ENCODE measurements around the gene MRPL10.

The MRPL10 gene

DNA sequence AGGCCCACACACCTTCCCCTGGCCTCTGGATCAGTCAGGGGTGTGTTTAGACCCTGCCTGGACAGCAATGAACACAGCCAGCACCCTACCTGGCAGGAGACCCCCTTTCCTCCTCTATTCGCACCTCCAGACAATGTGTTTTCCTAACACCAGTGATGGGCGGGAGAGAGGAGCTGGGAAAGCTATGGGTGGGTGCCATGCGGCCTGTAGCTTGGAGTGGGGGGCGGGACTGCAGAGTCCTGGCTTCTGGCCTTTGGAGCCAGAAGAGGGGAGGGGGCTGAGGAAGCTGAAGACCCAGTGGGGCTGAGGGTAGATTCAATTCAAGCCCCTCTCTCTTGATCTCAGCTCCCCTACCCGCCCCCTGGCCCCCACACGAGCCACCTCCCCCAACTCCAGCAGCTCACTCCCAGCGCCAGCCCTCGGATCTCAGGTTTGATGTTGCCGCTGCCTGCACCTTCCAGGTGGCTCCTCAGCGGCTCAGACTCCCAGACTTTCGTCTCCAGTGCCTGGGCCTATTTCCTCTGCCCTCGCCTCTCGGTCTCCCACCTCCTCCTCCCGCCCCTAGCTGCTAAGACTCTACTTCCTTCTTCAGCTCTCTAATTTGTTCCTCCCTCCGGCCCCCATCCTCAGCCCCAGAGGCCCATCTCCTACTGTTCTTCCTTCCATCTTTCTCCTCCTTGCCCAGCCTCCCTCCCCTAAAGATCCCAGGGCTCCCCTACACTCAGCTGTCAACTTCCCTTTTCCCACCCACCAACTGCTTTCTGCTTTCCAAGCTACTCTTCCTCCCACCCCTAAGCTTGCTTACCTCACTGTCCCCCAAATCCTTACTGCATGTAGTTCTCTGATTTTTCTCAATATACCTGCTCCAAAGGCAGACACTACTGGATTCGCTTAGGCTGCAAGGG, 26.5 kb upstream of the MRPL10 start:
- DNase-seq = no peak

DNA sequence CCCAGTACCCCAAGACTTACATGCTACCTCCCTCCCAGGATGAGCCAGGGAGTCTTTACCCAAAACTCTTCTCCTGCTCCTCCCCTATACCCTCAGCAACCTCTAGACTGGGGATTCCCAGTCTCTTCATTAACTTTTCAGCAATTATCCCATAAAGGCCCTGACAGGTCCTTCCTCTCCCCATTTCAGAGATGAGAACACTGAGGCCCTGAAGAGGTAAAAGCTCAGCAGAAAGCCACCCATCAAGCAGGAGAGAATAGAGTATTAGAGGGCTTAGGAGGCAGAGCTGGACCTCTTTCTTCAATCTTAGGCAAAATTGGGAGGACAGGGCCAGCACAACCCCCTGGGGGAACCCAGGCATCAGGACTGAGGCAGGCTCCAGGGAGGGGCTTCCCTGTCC, 25.5 kb upstream of the MRPL10 start:
- no peak for DNase-seq

DNA sequence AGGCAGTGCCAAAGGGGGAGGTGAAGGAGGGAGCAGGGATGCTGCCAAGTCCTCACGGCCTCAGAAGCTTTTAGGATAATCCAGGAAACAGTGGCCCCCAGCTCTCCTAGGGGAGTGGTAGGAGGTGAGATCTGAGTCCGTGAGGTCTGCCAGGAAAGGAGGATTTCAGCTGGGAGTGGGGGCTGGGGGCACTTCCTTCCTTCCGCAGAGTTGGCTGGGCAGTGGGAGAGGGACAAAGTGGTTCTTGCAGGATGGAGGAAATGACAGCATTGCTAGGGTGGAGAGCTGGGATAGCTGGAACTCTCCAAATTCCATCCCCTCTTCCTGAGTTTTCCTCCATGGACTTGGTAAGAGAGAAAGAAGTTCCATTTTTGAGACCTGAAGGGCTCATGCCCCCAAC, 24.4 kb upstream of the MRPL10 start:
- DNase-seq = no peak

DNA sequence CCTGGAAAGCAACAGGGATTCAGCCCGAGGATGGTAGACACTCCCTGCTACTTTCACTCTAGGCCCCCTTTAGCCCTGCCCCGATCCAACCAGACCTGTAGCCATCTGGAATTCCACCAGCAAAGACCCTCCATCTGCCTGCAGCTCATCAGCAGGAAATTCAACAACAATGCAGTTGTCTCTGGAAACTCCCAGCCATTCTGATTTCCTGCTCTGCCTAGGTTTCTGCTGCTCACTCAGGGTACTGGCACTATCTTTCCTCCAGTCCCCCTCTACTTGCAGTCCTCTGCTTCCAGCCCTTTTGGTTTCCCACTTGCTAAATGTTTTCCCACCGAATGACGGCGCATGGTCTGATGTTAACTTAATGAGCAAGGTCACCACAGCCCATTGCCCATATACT, 22.3 kb upstream of the MRPL10 start:
- DNase-seq = no peak

DNA sequence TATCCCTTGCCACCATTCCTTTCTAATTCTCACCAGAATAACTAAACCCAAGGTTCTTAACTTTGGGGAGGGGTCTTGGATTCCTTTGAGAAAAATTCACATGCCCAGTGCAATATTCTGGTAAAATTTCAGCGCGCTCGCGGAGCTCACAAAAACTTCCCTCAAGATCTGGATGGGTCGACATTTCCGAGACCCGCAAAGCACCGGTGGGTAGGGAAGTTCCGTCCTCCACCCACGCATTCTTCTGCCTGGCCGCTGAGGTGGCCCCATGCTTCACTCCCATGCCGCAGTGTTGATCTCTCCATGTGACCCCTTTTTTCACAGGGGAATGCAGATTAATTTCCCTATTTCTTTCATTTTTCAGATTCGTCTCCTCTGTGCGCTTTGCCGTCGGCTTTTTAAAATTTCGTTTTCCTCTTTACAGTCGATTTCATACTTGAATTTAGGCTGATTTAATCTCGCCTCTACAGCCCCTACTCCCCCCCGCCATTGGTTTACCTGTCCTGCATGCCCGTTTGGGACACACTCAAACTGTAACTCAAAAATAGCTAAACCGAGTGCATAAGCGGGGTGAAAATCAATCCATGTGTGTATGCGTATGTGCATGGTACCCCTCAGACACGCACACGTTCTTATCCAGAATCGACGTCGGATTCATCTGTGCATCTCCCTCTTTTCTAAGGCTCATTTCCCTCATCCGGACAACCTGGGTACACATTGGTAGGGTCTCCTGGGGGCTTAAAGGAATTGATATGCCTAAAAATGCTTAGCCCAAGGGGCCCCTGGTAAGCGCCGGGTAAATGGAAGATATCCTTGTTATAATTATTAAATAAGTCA, 21.0 kb upstream of the MRPL10 start:
- DNase-seq = no peak

DNA sequence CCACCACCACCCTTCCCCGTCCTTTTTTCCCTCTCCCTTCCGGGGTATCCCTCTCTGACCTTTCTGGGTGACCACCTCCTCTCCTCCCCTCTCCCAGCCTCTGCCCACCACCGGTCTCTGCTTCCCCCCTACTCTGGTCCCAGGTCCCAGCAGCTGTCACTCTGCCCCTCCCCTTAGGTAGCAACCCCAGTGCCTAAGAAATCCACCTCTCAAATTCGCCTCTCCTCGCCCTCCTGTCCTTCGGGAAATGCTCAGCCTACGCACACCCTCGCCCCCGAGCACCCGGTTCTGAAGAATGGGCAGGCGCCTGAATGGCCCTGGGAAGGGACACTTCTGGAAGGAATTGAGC, 20.4 kb upstream of the MRPL10 start:
- DNase-seq = no peak

DNA sequence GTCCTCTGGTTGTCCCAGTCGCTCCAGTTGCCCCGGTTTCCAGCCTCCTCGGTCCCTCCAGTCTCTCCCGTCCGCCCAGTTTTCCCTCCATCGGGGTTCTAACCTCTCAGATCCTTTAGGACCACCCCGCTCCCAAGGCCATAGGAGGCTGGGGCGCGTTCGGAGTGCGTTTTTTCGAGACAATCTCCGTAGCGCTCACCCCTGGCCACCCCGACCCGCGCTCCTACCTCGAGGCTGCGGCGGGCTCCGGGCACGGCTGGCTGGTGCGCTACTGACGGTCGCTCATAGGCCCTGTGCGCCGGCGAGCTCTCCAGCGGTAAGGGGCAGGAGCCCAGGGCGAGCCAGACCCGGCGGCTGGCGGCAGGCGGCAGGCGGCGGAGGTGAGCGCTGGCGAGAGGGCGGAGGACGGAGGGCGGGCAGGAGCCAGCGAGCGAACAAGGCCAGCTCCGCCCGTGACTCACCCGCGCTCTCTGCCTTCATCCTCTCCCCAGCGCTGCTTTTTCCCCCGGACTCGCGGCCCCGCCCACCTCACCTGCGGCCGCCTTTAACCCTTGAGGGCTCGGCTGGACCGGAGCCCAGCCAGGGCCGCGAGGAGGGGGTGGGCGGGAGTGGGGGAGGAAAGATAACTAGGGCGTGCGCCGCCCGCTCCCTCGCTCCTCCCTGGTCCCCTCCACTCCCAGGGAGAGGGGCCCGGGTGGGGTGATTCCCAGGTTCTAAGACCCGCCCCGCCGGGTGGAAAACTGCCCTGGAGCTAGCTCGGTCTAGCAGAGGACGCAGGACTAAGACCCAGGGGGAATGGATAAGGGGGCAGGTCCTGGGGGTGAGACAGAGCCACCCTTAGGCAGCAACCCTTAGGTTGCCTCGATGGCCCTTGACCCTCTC, 19.6 kb upstream of the MRPL10 start, which contains the start of gene SP6:
Gene SP6, minus strand, starts transcription at position 472 of the 882 bp plus-strand sequence. CDS start 2,734 bp downstream, outside the sequence.
- DNase-seq = peak; percentile 78

DNA sequence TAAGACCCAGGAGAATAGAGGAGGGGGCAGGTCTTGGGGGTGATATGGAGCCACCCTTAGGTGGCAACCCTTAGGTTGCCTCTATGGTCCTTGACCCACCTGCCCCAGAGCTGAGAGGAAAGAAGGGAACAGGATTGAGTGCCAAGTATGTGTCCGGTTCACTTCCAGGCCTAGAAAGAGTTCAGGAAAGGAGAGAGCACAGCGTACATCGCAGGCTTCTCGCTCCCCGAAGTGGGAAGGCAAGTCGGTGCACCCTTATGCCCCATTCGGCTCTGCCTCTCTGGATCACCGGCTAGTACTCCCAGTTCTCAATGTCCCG, 19.0 kb upstream of the MRPL10 start:
- DNase-seq = no peak

DNA sequence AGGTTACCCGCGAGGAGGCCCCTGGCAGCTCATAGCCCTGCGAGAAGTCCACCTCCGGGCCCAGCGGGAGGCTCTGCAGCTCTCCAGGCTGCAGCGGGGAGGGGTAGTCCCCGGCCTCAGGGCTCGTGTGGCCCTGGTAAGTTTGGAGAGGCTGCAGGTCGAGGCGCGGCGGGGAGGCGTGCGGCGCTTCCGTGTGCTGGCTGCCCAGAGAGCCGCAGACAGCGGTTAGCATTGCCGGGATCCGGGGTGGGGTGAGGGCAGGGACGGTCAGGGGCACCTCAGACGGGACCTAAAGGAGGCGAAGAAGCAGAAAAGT, 16.8 kb upstream of the MRPL10 start:
- no peak for DNase-seq

DNA sequence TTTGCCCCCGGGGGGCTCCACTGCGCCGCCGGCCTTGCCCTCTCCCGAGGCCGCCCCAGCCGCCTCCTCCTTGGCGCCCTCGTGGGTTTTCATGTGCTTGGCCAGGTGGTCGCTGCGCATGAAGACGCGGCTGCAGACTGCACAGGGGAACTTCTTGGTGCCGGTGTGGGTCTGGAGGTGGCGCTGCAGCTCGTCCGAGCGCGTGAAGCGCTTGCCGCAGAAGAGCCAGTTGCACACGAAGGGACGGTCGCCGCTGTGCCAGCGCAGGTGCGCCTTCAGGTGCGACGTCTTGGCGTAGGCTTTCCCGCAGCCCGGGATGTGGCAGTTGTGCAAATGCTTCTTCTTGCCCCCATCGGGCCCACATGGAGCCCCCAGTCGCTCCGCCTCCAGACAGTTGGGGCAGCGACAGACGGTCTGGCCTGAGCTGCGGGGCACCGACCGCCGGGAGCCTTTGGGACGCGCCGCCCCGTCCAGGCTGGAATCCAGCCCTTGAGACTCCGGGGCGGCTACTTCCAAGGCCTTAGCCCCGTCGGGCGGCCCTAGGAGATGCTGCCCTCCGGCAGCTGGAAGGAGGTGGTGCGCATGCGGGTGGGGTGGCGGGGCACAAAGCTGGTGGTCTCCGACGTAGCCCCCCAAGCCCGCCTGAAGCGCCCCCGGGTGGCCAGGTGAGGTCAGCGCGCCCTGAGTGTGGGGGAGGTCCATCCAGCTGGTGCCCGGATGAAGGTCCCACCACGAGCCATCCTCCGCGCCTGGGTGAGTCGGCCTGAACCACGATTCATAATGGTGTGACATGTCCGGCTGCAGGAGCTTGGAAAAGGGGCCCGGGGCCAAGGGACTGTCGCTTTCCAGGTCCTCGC, 16.2 kb upstream of the MRPL10 start:
- no peak for DNase-seq

DNA sequence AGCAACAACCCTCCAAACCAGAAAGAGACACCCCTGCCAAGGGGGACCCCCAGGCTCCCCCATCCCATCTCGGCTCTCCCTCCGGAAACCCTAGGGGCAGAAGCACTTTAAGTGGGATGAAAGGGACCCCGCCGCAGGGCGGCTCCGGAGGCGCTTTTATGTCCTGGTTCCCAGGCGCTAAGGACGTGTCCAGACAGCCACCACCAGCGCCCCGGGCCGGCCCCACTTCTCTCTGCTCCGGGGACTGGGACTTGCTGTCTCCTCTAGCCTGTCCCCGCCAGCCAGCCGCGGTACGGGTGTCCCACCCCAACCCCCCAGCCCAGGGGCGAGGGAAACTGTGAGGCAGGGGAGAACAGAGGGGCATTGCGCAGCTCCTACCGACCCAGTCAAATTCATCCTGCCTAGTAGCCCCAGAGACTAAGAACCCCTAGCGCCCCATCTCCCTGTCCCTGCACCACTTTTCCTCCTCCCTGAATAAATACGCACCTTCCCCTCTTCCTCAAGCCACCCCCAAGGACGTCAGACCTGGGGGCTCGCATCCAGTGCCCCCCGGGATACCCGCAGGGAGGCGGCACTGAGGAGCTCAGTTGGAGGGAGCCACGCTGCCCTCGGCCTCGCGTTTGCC, 15.5 kb upstream of the MRPL10 start:
- DNase-seq = no peak

DNA sequence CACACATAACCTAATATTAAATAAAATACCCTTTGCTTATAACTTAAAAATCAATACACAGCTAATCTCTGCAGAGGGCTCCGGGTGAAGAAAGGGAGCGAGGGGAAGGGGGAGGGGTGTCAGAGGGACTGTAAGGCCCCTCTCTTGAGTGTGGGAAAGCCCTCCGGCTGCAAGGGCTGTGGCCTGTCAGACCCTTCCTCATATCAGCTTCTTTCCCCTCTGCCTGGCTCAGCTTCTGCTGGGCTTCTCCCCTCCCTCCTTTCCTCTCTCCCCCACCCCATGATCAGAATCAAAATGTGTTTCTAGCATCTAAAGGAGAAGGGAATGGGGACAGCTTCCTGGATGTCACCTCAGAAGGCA, 14.4 kb upstream of the MRPL10 start:
- no peak for DNase-seq

DNA sequence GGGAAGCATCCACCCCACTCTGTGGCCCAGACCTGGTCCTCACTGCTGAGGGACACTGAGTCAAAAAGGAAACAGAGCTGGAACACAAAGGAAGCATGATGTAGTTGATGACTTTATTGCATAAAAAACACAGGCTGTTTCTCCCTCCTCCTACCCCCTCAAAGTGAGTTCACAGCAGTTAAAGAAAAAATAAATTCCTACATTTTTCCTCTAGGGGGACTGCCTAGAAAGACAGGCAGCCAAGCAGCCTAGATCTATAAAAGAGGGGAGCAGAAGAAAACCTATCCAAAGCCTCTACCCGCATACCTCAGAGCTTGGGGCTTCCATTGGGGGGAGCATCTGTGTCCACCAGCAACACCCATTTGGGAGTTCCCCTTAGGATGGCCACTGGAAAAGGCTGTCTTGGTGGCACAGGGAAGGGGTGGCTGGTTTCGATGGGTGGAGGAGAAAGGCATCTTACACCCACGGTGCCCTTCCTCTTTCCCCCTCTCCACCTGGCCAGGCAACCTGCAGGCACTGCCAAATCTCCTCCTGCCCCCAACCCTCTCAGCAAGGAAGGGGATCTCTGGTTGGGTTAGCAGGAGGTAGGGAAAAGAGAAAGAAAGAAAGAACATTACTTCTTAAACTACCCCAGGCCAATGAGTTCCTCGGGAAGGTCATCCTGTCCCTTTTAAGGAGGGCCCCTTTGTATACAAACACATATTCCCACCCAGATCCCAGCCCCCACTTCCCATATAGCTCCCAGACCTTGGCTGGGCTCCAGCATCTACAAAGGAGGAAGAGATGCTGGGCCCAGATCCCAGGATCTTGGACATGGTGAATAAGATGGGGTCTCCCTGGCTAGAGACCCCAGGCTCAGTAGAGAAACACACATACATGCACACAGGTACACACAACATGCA, 13.7 kb upstream of the MRPL10 start:
- no peak for DNase-seq

DNA sequence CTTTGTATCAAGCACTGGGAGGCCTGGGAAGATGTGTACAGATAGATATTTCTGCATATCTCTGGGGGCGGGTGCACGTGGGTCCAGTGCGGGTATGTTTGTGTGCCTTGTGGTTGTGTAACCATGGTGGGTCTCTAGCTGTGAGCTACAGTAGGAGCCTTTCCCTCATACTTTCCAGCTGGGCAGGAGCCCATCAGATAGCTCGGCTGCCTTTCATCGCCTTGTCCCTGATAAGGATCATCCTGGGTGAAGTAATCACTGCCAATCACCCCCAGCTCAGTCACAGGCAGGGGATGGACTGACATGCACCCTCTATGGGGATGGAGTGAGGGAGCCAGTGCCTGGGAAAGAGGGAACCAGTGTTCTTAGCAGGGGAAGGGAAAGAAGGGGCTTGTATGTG, 12.9 kb upstream of the MRPL10 start:
- no peak for DNase-seq

DNA sequence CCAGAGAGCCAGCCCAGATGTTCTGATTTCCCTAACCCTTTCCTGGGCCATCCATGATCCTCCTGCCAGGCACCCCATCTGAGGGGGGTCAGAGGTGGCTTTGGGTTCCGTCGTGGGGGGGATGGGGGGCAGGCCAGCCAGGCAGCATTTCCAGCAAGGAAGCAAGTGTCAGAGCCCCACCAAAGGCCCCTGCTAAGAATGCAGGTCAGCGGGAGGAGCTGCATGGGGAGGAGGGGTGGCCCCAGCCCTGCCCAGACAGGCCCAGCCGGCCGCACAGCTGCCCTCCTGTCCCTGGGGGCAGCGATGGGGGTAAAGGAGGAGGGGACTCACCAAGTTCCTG, 12.0 kb upstream of the MRPL10 start:
- no peak for DNase-seq

DNA sequence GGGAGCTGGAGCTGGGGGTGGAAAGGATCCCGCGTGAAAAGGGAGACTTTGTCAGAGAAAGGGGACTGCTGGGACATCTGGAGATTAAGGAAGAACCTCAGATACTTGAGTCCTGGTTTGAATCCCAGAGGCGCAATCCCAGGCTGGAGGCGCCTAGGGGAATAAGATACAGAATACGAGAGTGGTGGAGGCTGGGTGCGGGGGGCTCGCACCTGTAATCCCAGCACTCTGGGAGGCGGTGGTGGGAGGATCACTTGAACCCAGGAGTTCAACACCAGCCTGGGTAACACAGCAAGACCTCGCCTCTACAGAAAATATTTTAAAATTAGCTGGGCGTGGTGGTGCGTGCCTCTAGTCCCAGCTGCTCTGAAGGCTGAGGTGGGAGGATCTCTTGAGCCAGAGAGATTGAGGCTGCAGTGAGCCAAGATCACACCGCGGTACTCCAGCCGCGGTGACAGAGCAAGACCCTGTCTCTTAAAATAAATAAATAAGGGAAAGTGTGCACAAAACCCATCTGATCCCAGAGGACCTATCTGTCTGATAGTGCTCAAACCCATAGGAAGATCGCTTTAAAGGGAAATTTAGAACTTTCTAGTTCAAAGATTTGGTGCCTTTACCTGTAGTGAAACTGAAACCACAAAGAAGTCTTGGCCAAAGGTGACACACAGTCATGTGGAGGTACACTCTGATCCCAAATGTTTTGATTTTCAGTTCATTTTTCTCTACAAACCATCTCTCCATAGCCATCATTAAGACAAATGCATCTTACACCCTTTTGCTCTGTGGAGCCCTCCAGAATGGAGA, 10.3 kb upstream of the MRPL10 start:
- DNase-seq = no peak

DNA sequence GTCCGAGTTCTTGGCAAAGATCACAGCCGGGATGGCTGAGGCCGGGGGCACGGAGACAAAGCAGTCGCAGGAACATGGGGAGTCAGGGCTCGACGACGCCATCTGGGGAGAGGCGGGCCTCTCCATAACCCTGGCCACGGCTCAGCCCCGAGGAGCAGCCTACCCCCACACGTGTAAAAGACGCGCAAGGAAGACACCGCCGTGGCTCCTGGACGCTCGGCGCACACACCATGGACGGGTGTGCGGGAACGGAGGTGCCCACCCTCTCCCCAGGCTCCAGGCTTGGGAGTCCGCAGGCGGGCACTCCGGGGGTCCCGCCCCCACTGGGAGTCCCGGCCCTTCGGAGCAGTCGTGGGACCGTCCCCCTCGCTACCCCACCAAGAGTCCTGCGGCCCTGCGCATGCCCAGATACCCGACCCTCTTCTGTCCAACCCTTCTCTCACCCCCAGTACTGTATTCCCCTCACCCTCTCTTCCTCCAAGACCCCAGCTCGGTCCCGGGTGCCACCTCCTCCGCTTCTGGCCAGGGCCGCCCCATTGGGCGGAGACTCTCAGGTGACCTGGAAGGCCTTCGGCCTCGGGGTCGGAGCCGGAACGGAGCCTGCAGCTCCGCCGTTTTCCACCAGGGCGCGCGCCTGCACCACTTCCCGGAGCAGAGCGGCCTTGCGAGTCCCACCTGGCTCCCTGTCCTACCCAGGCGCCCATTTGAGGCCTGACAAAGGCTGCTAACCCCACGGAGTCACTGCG, 9.6 kb upstream of the MRPL10 start, which contains the start of gene SCRN2:
Gene SCRN2, minus strand, starts transcription at position 532 of the 746 bp plus-strand sequence. Its CDS starts 430 bp downstream, at position 102.
- peak; percentile 87 for DNase-seq

DNA sequence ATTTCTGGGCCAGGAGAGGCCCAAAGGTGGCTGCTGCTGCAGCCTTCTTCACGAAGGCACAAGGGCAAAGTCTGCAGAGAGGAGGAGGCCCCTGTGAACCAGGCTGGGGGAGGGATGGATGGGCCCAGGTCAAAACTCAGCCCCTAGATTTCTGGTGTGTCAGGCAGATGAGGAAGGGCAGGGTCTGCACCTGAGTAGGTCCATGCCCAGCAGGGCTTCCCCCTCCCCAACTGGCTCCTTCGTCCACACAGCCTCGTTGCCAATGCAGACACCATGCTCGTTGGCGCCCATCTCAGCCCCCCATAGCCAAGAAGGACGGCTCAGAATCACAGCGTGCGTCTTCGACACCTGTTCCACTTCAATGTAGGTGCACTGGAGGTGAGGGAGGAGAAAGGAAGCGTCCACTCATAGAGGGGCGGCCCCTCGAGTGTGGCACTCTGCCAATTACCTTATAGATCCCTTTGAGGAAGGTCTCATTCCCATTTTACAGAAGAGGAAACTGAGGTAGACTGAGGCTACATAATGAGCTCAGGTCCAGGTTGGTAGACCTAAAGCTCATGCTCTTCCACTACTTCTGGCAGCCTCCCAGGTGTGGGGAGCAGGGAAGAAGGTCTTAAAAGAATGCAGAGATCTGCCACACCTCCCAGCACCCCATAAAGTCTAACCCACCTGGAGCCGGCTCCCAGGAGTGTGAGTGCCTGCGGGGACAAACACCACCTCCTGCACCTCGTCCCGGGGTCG, 8.8 kb upstream of the MRPL10 start:
- no peak for DNase-seq

DNA sequence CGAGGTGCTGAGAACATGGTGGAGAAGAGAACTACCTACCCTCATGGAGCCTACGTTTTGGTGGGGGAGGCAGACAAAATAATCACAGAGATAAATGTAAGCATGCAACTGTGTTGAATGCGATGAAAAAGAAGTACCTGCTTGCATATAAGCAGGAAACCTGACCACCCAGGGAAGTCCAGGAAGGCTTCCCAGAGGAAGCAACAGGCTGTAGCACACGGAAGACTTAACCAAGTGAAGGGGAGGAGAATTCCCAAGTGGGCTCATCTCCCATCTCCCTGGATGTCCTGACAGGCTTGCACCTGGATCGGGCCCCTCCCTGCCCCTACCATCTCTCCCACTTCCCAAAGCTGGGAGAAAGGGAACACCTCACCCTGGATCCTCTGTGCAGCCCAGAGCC, 7.7 kb upstream of the MRPL10 start:
- no peak for DNase-seq
